SK-N-SH (cell line): ENCODE measurements around the gene ITM2C. TPM values are rescaled to one million over a fixed set of nuclear protein-coding genes. Genes with fewer than 3 reads are reported as not detected.

ENCODE experiments used
- CTCF ChIA-PET: fragments of 300-600, 350-600 bp; formaldehyde crosslinking; extraction: SDS; loops from one replicate; lab custom pipeline; 2021; lab: Yijun Ruan, JAX
- POLR2A ChIA-PET: fragments of 350-600 bp; sonication (Branson Sonifier 250); formaldehyde crosslinking; extraction: SDS; loops from one replicate; lab custom pipeline; 2020; ENCODE audit warnings: antibody characterized with exemption, inconsistent platforms; lab: Yijun Ruan, JAX
- DNase-seq: peaks from one replicate; pipeline ENCODE4 v3.0.0; 2012
- H2AFZ ChIP-seq: fragments of 200-600 bp; sonication (generic); 2 replicates; pipeline ENCODE4 v1.8.1; 2016; ENCODE audit warnings: antibody characterized with exemption, mild to moderate bottlenecking, low read depth
- H3F3A ChIP-seq: fragments of 200-600 bp; sonication (generic); replicated peaks from 2 replicates; pipeline ENCODE3; 2016; ENCODE audit warnings: antibody characterized with exemption, mild to moderate bottlenecking; ENCODE audit not compliant: insufficient read depth
- H3K27ac ChIP-seq, 2 experiments: fragments of 200-500 bp in 1 of 2; fragments of 200-600 bp in 1 of 2; sonication (Bioruptor generic) in 1 of 2; sonication (generic), shearing (Covaris generic) in 1 of 2; 2 replicates each; pipeline versions ENCODE4 v1.5.1 to v1.6.1; 2014 to 2016; ENCODE audit warnings: low read depth in 2 of 2, inconsistent platforms in 1 of 2, low read length in 1 of 2, mild to moderate bottlenecking in 1 of 2, mixed read lengths in 1 of 2
- H3K27me3 ChIP-seq: fragments of 200-600 bp; sonication (generic), shearing (Covaris generic); 2 replicates; pipeline ENCODE4 v1.6.1; 2016; ENCODE audit warnings: mixed run types; ENCODE audit not compliant: insufficient read depth
- H3K36me3 ChIP-seq, 2 experiments: fragments of 200-500 bp in 1 of 2; fragments of 200-600 bp in 1 of 2; sonication (Bioruptor generic) in 1 of 2; sonication (generic) in 1 of 2; replicated peaks in 1 of 2; 2 replicates each; pipeline versions ENCODE3 to v1.5.1; 2014 to 2016; ENCODE audit warnings: low read length in 1 of 2, mild to moderate bottlenecking in 1 of 2; ENCODE audit not compliant: insufficient read depth in 2 of 2, control insufficient read depth in 1 of 2
- H3K4me1 ChIP-seq, 2 experiments: fragments of 200-500 bp in 1 of 2; fragments of 200-600 bp in 1 of 2; sonication (Bioruptor generic) in 1 of 2; sonication (generic), shearing (Covaris generic) in 1 of 2; 2 replicates each; pipeline versions ENCODE4 v1.5.1 to v1.6.1; 2014 to 2016; ENCODE audit warnings: low read depth in 1 of 2, low read length in 1 of 2, mixed run types in 1 of 2; ENCODE audit not compliant: insufficient read depth in 2 of 2, control insufficient read depth in 1 of 2
- H3K4me2 ChIP-seq: fragments of 200-600 bp; sonication (generic), shearing (Covaris generic); 2 replicates; pipeline ENCODE4 v1.6.1; 2017; ENCODE audit warnings: mixed run types
- H3K4me3 ChIP-seq, 2 experiments: fragments of 200-500 bp in 1 of 2; fragments of 200-600 bp in 1 of 2; sonication (Bioruptor generic) in 1 of 2; sonication (generic), shearing (Covaris generic) in 1 of 2; 2 replicates each; pipeline versions ENCODE4 v1.5.1 to v1.8.1; 2014 to 2016; ENCODE audit warnings: low read depth in 2 of 2, inconsistent platforms in 1 of 2, low read length in 1 of 2, mild to moderate bottlenecking in 1 of 2, mixed read lengths in 1 of 2, moderate library complexity in 1 of 2
- H3K79me2 ChIP-seq: fragments of 200-600 bp; sonication (generic); 2 replicates; pipeline ENCODE4 v1.8.1; 2017; ENCODE audit warnings: mild to moderate bottlenecking; ENCODE audit not compliant: insufficient read depth
- H3K9ac ChIP-seq: fragments of 200-600 bp; sonication (generic); 2 replicates; pipeline ENCODE4 v1.6.1; 2017; ENCODE audit warnings: mixed run types
- H3K9me2 ChIP-seq: fragments of 200-600 bp; sonication (generic); 2 replicates; pipeline ENCODE4 v1.6.1; 2017; ENCODE audit warnings: mixed run types
- H3K9me3 ChIP-seq: fragments of 200-600 bp; sonication (generic); 2 replicates; pipeline ENCODE4 v1.6.1; 2017; ENCODE audit warnings: mixed run types, mild to moderate bottlenecking, moderate library complexity
- H4K20me1 ChIP-seq: fragments of 200-600 bp; sonication (generic); 2 replicates; pipeline ENCODE4 v1.6.1; 2017; ENCODE audit warnings: mild to moderate bottlenecking, mixed run types; ENCODE audit not compliant: insufficient read depth
- CHD2 ChIP-seq: fragments of 150-350 bp; IDR thresholded peaks from 2 replicates; pipeline ENCODE4 v1.6.1; 2018; ENCODE audit warnings: low read length; ENCODE audit not compliant: partially characterized antibody
- EP300 ChIP-seq, 2 experiments: IDR thresholded peaks; 2 replicates each; pipeline versions ENCODE4 v1.4.0 to v1.6.1; 2012; ENCODE audit warnings: borderline replicate concordance in 1 of 2, low read depth in 1 of 2, low read length in 1 of 2
- FOSL2 ChIP-seq: IDR thresholded peaks from 2 replicates; pipeline ENCODE4 v1.4.0; 2012; ENCODE audit warnings: low read depth, mild to moderate bottlenecking, moderate library complexity, borderline replicate concordance
- FOXJ3 ChIP-seq: sonication (generic); formaldehyde crosslinking; IDR thresholded peaks from 2 replicates; pipeline ENCODE4 v1.5.1; 2020; ENCODE audit warnings: mild to moderate bottlenecking, missing genetic modification reagents
- FOXM1 ChIP-seq: IDR thresholded peaks from 2 replicates; pipeline ENCODE4 v1.4.0; 2012; ENCODE audit warnings: low read depth, mild to moderate bottlenecking
- GABPA ChIP-seq: IDR thresholded peaks from 2 replicates; pipeline ENCODE4 v1.4.0; 2012; ENCODE audit warnings: low read depth, mild to moderate bottlenecking
- GATA2 ChIP-seq: sonication (generic); formaldehyde crosslinking; IDR thresholded peaks from 2 replicates; pipeline ENCODE4 v1.5.0; 2020; ENCODE audit warnings: mild to moderate bottlenecking, missing genetic modification reagents
- MAX ChIP-seq: IDR thresholded peaks from 2 replicates; pipeline ENCODE4 v1.4.0; 2012; ENCODE audit warnings: low read depth
- MEF2A ChIP-seq: IDR thresholded peaks from 2 replicates; pipeline ENCODE4 v1.4.0; 2012; ENCODE audit warnings: low read depth, borderline replicate concordance
- MXI1 ChIP-seq: IDR thresholded peaks from 2 replicates; pipeline ENCODE4 v1.6.1; 2012; ENCODE audit warnings: mild to moderate bottlenecking, low read depth, low read length, improper control_type of control experiment
- NFIC ChIP-seq: IDR thresholded peaks from 2 replicates; pipeline ENCODE4 v1.4.0; 2012; ENCODE audit warnings: borderline replicate concordance
- NRF1 ChIP-seq: IDR thresholded peaks from 2 replicates; pipeline ENCODE4 v1.6.1; 2012; ENCODE audit warnings: low read depth, mild to moderate bottlenecking, low read length
- PBX3 ChIP-seq: IDR thresholded peaks from 2 replicates; pipeline ENCODE4; 2012
- POLR2AphosphoS5 ChIP-seq: IDR thresholded peaks from 2 replicates; pipeline ENCODE4 v1.6.1; 2012; ENCODE audit warnings: low read depth, low read length
- RAD21 ChIP-seq: IDR thresholded peaks from 2 replicates; pipeline ENCODE4 v1.6.1; 2012; ENCODE audit warnings: mild to moderate bottlenecking, low read length
- RFX5 ChIP-seq: IDR thresholded peaks from 2 replicates; pipeline ENCODE4 v1.6.1; 2012; ENCODE audit warnings: mild to moderate bottlenecking, improper control_type of control experiment, low read length
- RXRA ChIP-seq: IDR thresholded peaks from 2 replicates; pipeline ENCODE4 v1.4.0; 2012; ENCODE audit warnings: low read depth, mild to moderate bottlenecking, borderline replicate concordance
- SIN3A ChIP-seq: IDR thresholded peaks from 2 replicates; pipeline ENCODE4 v1.6.1; 2012; ENCODE audit warnings: low read depth, mild to moderate bottlenecking, low read length, moderate library complexity, borderline replicate concordance
- SMC3 ChIP-seq: IDR thresholded peaks from 2 replicates; pipeline ENCODE4 v1.6.1; 2012; ENCODE audit warnings: low read depth, low read length, improper control_type of control experiment
- TAF1 ChIP-seq: IDR thresholded peaks from 2 replicates; pipeline ENCODE4 v1.6.1; 2012; ENCODE audit warnings: low read depth, mild to moderate bottlenecking, low read length, moderate library complexity, borderline replicate concordance
- TCF12 ChIP-seq: IDR thresholded peaks from 2 replicates; pipeline ENCODE4 v1.4.0; 2012
- TEAD4 ChIP-seq: IDR thresholded peaks from 2 replicates; pipeline ENCODE4 v1.4.0; 2012; ENCODE audit warnings: mild to moderate bottlenecking, borderline replicate concordance; ENCODE audit not compliant: insufficient read depth
- YY1 ChIP-seq: IDR thresholded peaks from 2 replicates; pipeline ENCODE4 v1.4.0; 2012; ENCODE audit warnings: low read depth, mild to moderate bottlenecking
- WGBS: methylation state at CpG from one replicate; pipeline ENCODE4 v1.1.6; 2017; ENCODE audit warnings: low lambda C conversion rate; 5-methylcytosine and 5-hydroxymethylcytosine counted together
- polyA plus RNA-seq, 3 experiments: library from polyadenylated mRNA; depleted of rRNA; stranded (reverse); fragments of >200 nt; gene quantifications; 2 replicates each; pipeline ENCODE4 v1.2.3, GENCODE V29; 2012
- TF ChIP-seq, protein P1 (sequence below): fragments of 150-350 bp; IDR thresholded peaks from 2 replicates; pipeline ENCODE4 v1.6.1; 2016; ENCODE audit warnings: mild to moderate bottlenecking, low read depth, low read length
- TF ChIP-seq, protein P2 (sequence below): IDR thresholded peaks from 2 replicates; pipeline ENCODE4 v1.6.1; 2012; ENCODE audit warnings: mild to moderate bottlenecking, low read depth, low read length, moderate library complexity
- TF ChIP-seq, protein P3 (sequence below): fragments of 200-600 bp; sonication (generic); IDR thresholded peaks from 2 replicates; pipeline ENCODE4 v1.6.1; 2017; ENCODE audit warnings: antibody characterized with exemption, mild to moderate bottlenecking, moderate library complexity

ITM2C gene
- polyA plus RNA-seq (2012; rRNA removed), result 288 and 290 TPM in 2 replicates
- polyA plus RNA-seq (2012; cell fraction: cytosol; rRNA removed), result 120 and 202 TPM in 2 replicates
- 97.8 and 154 TPM in 2 replicates for polyA plus RNA-seq (2012; cell fraction: nucleus; rRNA removed)

- H3K9ac ChIP-seq, result peak within 1 kb of the TSS; percentile 79
- no peaks in the 10 kb centered on the region; the same call in 1 of the 2 replicates for H3K27me3 ChIP-seq
- POLR2A ChIA-PET, result interaction anchor here (1.0 kb wide), 1 partner anchor 21 kb away, joined by 4 read pairs; no protein-coding TSS in a partner anchor
- CTCF ChIA-PET, result interaction anchor here (0.7 to 2.9 kb wide), 19 partner anchors 10 to 192 kb away, joined by 3 to 26 read pairs (median 5); partner anchors contain the start of gene PSMD1
- H3K36me3 ChIP-seq, result no peaks in the 10 kb centered on the region
- peaks cover 27 to 41% of the 10 kb centered on the region in 2 experiments for H3K4me1 ChIP-seq
- peaks cover 9% of the 10 kb centered on the region for H3F3A ChIP-seq
- H3K4me3 ChIP-seq, result peak within 1 kb of the TSS; percentile 89 to 95
- peak within 1 kb of the TSS; percentile 97 for H3K4me2 ChIP-seq
- no peaks in the 10 kb centered on the region for H3K79me2 ChIP-seq
- peak within 1 kb of the TSS in 1 of 2 experiments; percentile 86; a peak in 2 of 4 replicates for H3K27ac ChIP-seq
- WGBS, result 2% methylated on average over 28 of the region's 76 CpGs
- H3K9me2 ChIP-seq, result no peaks in the 10 kb centered on the region
- 0 out of 2 replicates have a peak, but pooled peaks cover 15% of the 10 kb centered on the region for H4K20me1 ChIP-seq
- peak; percentile 98 for DNase-seq
- H2AFZ ChIP-seq, result peak within 1 kb of the TSS; percentile 99
- H3K9me3 ChIP-seq, result no peaks in the 10 kb centered on the region
- TF ChIP-seq SMC3 (peak; percentile 50; the same call in 1 of the 2 replicates), CHD2 (peak; percentile 58), TAF1 (peak; percentile 63; the same call in 1 of the 2 replicates), MAX (no peak), MXI1 (no peak), FOSL2 (no peak), FOXM1 (no peak), TEAD4 (no peak), GATA2 (CRISPR knock-in tag) (no peak), NRF1 (peak; percentile 64), MEF2A (no peak), TCF12 (no peak), RXRA (no peak), RFX5 (no peak), POLR2AphosphoS5 (peak; percentile 68), PBX3 (no peak), GABPA (no peak), RAD21 (peak; percentile 39; the same call in 1 of the 2 replicates), NFIC (no peak), YY1 (no peak), SIN3A (no peak), EP300 (IDR thresholded peaks at IDR 0.05; ENCODE audit: borderline replicate concordance in 1 of 2, low read depth in 1 of 2, low read length in 1 of 2) (no peak), FOXJ3 (CRISPR knock-in tag) (no peak)
- TF ChIP-seq, protein P1, sequence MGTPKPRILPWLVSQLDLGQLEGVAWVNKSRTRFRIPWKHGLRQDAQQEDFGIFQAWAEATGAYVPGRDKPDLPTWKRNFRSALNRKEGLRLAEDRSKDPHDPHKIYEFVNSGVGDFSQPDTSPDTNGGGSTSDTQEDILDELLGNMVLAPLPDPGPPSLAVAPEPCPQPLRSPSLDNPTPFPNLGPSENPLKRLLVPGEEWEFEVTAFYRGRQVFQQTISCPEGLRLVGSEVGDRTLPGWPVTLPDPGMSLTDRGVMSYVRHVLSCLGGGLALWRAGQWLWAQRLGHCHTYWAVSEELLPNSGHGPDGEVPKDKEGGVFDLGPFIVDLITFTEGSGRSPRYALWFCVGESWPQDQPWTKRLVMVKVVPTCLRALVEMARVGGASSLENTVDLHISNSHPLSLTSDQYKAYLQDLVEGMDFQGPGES, result no peak
- TF ChIP-seq, protein P2, sequence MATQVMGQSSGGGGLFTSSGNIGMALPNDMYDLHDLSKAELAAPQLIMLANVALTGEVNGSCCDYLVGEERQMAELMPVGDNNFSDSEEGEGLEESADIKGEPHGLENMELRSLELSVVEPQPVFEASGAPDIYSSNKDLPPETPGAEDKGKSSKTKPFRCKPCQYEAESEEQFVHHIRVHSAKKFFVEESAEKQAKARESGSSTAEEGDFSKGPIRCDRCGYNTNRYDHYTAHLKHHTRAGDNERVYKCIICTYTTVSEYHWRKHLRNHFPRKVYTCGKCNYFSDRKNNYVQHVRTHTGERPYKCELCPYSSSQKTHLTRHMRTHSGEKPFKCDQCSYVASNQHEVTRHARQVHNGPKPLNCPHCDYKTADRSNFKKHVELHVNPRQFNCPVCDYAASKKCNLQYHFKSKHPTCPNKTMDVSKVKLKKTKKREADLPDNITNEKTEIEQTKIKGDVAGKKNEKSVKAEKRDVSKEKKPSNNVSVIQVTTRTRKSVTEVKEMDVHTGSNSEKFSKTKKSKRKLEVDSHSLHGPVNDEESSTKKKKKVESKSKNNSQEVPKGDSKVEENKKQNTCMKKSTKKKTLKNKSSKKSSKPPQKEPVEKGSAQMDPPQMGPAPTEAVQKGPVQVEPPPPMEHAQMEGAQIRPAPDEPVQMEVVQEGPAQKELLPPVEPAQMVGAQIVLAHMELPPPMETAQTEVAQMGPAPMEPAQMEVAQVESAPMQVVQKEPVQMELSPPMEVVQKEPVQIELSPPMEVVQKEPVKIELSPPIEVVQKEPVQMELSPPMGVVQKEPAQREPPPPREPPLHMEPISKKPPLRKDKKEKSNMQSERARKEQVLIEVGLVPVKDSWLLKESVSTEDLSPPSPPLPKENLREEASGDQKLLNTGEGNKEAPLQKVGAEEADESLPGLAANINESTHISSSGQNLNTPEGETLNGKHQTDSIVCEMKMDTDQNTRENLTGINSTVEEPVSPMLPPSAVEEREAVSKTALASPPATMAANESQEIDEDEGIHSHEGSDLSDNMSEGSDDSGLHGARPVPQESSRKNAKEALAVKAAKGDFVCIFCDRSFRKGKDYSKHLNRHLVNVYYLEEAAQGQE, result no peak
- TF ChIP-seq, protein P3, sequence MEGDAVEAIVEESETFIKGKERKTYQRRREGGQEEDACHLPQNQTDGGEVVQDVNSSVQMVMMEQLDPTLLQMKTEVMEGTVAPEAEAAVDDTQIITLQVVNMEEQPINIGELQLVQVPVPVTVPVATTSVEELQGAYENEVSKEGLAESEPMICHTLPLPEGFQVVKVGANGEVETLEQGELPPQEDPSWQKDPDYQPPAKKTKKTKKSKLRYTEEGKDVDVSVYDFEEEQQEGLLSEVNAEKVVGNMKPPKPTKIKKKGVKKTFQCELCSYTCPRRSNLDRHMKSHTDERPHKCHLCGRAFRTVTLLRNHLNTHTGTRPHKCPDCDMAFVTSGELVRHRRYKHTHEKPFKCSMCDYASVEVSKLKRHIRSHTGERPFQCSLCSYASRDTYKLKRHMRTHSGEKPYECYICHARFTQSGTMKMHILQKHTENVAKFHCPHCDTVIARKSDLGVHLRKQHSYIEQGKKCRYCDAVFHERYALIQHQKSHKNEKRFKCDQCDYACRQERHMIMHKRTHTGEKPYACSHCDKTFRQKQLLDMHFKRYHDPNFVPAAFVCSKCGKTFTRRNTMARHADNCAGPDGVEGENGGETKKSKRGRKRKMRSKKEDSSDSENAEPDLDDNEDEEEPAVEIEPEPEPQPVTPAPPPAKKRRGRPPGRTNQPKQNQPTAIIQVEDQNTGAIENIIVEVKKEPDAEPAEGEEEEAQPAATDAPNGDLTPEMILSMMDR, result peak; percentile 54
These were observed at the start of gene ITM2C for GRCh38 chr2:230864605-230865306. TSS of gene ITM2C (plus strand) at chr2:230864942. CDS start at chr2:230865026, 84 bp downstream.
